Measurements from ENCODE around the gene B4GALT2. TPM values are rescaled to one million over a fixed set of nuclear protein-coding genes. Genes with fewer than 3 reads are reported as not detected.

B4GALT2 gene
- total and polyA plus RNA-seq, 10 of the 15 experiments (the other 5 are each of a cell fraction or from before 2014, with no cell fraction given), result 0.98 to 61.0 (median 23.4) TPM

DNA sequence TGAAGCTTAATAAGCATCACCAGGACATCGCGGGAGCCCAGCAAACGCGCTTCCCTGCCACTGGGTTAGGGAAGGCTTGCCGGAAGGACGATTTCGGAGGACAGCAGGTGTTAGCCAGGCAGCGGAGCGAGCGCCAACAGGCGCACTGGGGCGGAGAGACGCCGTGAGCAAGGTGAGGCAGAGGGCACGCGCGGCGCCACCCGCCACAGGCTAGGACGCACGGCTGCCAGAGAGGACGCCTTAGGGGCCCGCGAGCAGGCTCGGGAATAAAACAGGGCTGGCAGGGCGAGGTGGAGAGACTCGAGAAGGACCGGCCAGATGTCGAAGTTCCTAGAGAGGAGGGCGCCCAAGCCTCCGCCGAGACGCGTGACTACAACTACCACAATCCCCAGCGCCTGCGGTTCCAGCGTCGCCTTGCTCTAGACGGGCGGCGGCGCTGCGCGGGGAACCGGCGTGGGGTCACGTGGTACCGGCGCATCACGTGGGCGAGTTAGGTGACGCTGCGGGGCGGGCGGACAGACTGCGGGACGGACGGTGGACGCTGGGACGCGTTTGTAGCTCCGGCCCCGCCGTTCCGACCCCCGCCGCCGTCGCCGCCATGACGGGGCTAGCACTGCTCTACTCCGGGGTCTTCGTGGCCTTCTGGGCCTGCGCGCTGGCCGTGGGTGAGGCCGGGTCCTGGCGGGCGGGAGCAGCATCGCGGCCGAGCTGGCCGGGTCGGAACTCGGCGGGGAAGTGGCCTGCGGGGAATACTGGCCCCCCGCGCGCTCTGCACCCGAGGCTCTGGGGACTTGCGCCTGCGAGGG lies 4.4 kb upstream of the B4GALT2 start, which contains the start of gene ATP6V0B (continued):
- TF ChIP-seq, protein P1, sequence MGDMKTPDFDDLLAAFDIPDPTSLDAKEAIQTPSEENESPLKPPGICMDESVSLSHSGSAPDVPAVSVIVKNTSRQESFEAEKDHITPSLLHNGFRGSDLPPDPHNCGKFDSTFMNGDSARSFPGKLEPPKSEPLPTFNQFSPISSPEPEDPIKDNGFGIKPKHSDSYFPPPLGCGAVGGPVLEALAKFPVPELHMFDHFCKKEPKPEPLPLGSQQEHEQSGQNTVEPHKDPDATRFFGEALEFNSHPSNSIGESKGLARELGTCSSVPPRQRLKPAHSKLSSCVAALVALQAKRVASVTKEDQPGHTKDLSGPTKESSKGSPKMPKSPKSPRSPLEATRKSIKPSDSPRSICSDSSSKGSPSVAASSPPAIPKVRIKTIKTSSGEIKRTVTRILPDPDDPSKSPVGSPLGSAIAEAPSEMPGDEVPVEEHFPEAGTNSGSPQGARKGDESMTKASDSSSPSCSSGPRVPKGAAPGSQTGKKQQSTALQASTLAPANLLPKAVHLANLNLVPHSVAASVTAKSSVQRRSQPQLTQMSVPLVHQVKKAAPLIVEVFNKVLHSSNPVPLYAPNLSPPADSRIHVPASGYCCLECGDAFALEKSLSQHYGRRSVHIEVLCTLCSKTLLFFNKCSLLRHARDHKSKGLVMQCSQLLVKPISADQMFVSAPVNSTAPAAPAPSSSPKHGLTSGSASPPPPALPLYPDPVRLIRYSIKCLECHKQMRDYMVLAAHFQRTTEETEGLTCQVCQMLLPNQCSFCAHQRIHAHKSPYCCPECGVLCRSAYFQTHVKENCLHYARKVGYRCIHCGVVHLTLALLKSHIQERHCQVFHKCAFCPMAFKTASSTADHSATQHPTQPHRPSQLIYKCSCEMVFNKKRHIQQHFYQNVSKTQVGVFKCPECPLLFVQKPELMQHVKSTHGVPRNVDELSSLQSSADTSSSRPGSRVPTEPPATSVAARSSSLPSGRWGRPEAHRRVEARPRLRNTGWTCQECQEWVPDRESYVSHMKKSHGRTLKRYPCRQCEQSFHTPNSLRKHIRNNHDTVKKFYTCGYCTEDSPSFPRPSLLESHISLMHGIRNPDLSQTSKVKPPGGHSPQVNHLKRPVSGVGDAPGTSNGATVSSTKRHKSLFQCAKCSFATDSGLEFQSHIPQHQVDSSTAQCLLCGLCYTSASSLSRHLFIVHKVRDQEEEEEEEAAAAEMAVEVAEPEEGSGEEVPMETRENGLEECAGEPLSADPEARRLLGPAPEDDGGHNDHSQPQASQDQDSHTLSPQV (IDR thresholded peaks at IDR 0.05), result no peak
- no peak for TF ChIP-seq ZZZ3 (IDR thresholded peaks at IDR 0.05; ENCODE audit: control insufficient read depth, insufficient read length, low read depth)
- TF ChIP-seq GATAD2B (conservative IDR thresholded peaks at IDR 0.05; ENCODE audit: low read depth), result peak; percentile 83
- TF ChIP-seq, protein P2, sequence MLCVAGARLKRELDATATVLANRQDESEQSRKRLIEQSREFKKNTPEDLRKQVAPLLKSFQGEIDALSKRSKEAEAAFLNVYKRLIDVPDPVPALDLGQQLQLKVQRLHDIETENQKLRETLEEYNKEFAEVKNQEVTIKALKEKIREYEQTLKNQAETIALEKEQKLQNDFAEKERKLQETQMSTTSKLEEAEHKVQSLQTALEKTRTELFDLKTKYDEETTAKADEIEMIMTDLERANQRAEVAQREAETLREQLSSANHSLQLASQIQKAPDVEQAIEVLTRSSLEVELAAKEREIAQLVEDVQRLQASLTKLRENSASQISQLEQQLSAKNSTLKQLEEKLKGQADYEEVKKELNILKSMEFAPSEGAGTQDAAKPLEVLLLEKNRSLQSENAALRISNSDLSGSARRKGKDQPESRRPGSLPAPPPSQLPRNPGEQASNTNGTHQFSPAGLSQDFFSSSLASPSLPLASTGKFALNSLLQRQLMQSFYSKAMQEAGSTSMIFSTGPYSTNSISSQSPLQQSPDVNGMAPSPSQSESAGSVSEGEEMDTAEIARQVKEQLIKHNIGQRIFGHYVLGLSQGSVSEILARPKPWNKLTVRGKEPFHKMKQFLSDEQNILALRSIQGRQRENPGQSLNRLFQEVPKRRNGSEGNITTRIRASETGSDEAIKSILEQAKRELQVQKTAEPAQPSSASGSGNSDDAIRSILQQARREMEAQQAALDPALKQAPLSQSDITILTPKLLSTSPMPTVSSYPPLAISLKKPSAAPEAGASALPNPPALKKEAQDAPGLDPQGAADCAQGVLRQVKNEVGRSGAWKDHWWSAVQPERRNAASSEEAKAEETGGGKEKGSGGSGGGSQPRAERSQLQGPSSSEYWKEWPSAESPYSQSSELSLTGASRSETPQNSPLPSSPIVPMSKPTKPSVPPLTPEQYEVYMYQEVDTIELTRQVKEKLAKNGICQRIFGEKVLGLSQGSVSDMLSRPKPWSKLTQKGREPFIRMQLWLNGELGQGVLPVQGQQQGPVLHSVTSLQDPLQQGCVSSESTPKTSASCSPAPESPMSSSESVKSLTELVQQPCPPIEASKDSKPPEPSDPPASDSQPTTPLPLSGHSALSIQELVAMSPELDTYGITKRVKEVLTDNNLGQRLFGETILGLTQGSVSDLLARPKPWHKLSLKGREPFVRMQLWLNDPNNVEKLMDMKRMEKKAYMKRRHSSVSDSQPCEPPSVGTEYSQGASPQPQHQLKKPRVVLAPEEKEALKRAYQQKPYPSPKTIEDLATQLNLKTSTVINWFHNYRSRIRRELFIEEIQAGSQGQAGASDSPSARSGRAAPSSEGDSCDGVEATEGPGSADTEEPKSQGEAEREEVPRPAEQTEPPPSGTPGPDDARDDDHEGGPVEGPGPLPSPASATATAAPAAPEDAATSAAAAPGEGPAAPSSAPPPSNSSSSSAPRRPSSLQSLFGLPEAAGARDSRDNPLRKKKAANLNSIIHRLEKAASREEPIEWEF (IDR thresholded peaks at IDR 0.05; ENCODE audit: insufficient replicate concordance, low read depth, low read length), result no peak
- TF ChIP-seq ASH2L (IDR thresholded peaks at IDR 0.05; ENCODE audit: borderline replicate concordance, low read depth), result no peak
- TF ChIP-seq NR2F1 (conservative IDR thresholded peaks at IDR 0.05), result peak; percentile 74
- peak; percentile 47 for TF ChIP-seq SP1 (IDR thresholded peaks at IDR 0.05; ENCODE audit: low read depth, low read length)
- TF ChIP-seq, protein P3, sequence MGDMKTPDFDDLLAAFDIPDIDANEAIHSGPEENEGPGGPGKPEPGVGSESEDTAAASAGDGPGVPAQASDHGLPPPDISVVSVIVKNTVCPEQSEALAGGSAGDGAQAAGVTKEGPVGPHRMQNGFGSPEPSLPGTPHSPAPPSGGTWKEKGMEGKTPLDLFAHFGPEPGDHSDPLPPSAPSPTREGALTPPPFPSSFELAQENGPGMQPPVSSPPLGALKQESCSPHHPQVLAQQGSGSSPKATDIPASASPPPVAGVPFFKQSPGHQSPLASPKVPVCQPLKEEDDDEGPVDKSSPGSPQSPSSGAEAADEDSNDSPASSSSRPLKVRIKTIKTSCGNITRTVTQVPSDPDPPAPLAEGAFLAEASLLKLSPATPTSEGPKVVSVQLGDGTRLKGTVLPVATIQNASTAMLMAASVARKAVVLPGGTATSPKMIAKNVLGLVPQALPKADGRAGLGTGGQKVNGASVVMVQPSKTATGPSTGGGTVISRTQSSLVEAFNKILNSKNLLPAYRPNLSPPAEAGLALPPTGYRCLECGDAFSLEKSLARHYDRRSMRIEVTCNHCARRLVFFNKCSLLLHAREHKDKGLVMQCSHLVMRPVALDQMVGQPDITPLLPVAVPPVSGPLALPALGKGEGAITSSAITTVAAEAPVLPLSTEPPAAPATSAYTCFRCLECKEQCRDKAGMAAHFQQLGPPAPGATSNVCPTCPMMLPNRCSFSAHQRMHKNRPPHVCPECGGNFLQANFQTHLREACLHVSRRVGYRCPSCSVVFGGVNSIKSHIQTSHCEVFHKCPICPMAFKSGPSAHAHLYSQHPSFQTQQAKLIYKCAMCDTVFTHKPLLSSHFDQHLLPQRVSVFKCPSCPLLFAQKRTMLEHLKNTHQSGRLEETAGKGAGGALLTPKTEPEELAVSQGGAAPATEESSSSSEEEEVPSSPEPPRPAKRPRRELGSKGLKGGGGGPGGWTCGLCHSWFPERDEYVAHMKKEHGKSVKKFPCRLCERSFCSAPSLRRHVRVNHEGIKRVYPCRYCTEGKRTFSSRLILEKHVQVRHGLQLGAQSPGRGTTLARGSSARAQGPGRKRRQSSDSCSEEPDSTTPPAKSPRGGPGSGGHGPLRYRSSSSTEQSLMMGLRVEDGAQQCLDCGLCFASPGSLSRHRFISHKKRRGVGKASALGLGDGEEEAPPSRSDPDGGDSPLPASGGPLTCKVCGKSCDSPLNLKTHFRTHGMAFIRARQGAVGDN (IDR thresholded peaks at IDR 0.05), result peak; percentile 15; the same call in 1 of the 2 replicates
- TF ChIP-seq PAX5 (IDR thresholded peaks at IDR 0.05; ENCODE audit: borderline replicate concordance, low read depth, low read length), result 0 out of 2 replicates have a peak, but pooled peaks have one; percentile 71
- peak; percentile 96 for TF ChIP-seq CREB1 (IDR thresholded peaks at IDR 0.05; ENCODE audit: low read depth)
- TF ChIP-seq EP300 (IDR thresholded peaks at IDR 0.05; ENCODE audit: borderline replicate concordance in 1 of 2, control insufficient read depth in 1 of 2, low read depth in 2 of 2, low read length in 2 of 2), result no peak
- TF ChIP-seq TARDBP (IDR thresholded peaks at IDR 0.05; ENCODE audit: borderline replicate concordance), result no peak
- TF ChIP-seq PML (IDR thresholded peaks at IDR 0.05; ENCODE audit: low read length), result no peak
- no peak for TF ChIP-seq ATF7 (IDR thresholded peaks at IDR 0.05; ENCODE audit: low read depth)
- no peak for TF ChIP-seq WRNIP1 (IDR thresholded peaks at IDR 0.05; ENCODE audit: borderline replicate concordance, low read depth, low read length)

All from GM12878 (cell line).